Activated T-cell treated with anti-CD3 and anti-CD28 coated beads for 24 hours (primary cell): ENCODE measurements around the gene MEGF11.

ENCODE experiments used
- DNase-seq: peaks from one replicate; pipeline ENCODE4 v3.0.0-alpha.2; 2020; ENCODE audit warnings: low read depth

The MEGF11 gene

DNA sequence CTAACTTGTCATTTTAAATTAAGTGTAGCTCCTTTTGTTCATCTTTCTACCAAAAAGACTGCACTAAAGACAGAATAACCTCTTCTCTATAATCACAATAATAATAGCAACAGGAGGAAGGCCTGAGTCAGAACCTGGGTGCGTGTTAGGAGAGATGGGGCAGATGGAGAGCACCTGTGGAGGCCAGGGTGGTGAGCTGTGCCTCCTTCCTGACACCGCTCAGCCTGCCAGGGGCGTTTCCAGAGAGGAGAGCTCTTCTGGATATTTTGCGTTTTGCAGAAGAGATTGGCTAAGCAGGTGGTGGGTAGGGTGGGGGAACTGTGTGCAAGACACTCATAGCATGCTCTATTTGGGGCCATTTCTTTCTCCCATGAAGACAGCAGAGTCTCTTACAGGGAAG, 83.5 kb downstream of the MEGF11 start:
- DNase-seq = no peak

DNA sequence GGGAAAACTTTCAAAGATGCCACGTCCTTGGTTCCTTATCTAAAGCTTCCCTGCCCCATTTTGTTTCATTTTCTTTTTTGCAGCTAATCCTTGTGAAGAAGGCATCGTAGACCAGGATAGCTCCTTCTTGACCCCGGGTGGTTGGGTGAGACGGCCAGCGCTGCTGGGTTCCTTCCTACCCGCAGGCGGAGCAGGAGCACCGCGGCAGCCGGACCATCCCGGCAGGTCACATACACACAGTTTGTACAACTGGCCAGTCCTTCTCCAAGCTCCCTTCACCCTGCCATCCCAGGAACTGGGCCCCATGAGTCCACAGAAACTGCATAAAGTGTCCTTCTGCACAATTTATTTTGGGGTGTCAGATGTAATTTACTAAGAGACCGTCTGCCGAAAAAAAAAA, 83.9 kb downstream of the MEGF11 start:
- no peak for DNase-seq

DNA sequence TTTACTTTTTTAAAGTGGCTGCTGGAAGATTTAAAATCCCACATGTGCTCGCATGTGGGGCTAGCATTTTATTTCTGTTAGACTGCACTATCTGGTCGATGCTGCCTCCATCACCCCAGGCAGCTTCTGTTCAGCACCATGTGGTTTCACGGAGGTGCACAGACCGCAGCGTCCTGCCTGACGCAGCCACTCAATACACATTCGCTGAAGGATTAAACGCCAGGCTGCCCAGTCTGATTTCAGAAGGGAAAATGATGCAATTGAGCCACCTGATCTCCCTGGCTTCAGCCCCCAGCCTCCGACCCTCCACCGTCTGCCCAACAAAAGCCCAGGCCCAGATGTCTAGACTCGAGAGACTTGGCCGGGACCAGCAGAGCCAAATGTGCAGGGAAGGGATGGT, 84.5 kb downstream of the MEGF11 start:
- DNase-seq = no peak

DNA sequence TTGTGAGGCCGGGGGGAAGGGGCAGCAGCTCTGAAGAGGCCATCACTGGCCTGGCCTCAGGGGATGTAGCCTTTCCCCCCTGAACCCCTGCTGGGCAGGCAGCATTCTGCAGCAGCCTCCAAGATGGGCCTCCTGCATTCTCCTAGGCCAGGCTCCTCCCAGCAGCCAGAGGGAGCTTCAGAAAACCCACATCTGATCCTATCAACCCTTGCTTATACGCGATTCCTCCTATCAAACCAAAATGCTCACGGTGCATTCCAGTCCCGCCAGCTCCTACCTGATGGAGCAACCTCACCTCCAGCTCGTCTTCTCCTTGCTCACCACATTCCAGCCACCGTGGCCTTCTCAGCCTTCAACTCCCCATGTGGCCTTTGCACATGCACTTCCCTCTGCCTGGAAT, 85.7 kb downstream of the MEGF11 start:
- no peak for DNase-seq

DNA sequence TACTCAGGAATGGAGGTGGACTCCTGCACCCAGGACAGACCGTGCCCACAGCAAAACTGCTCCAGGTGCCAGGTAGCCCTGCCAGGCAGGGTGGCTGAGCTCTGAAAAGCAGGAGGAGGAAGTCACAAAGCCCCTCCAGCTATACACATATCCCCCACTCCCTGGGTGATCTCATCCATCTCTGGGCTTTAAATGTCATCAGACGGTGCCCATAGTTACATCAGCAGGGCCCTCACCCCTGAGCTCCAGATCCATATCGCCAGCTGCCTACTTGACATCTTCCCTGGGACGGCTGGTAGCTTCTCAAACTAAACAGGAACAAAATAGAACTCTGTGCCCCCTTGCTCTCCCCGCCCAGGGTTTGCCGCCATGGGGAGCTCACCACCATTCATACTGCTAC, 87.7 kb downstream of the MEGF11 start:
- DNase-seq = no peak

DNA sequence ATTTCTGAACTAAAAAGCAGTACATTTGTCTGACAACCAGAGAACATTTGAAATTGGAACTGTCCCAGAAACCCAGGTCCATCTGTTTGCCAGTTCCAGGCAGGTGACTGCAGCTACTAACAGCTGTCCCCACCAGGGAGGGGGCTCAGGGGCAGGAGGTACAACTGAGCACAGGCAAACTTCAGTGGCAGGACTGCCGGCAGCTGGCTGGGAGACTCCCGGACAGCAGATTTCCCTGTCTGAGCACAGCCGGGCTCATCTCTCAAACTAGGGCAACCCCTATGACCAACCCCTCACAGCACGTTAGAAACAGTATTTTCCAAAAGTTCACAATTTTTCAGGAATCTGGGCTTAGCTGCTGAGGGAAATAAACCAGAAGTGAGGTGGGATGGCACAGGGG, 88.8 kb downstream of the MEGF11 start:
- no peak for DNase-seq

DNA sequence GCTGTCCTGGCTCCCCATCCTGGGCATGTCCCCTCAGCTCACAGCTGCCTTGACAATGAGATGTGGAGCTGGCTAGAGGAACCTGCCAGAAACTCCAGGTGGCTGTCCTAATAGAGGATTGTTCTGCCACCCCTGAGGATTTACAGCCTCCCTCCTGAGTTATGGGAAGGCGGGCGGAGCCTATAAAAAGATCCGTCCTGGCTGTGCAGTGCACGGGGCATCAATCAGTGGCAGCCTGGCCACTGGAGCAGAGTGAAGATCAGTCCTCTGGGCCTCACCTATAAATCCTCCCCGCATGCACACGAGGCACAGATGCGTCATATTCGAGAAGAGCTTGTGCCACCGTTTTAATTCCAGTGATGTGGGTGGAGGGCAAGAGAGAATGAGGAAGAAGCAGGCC, 90.0 kb downstream of the MEGF11 start:
- no peak for DNase-seq

DNA sequence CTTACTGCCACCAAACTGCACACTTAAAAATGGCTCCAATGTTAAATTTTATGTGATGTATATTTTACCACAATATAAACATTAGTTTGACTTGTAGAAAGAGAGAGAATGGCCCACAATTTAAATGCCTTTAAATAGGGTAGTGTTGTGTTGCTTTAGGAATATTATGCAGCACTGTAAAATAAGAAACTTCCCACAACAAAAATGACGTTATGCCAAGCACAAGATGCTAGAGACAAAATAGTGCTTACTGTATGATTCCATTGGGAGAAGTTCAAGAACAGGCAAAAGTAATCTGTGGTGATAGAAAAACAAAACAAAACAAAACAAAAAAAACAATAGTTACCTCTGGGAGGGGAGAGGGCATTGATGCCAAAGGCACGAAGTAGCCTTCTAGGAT, 91.3 kb downstream of the MEGF11 start:
- no peak for DNase-seq

DNA sequence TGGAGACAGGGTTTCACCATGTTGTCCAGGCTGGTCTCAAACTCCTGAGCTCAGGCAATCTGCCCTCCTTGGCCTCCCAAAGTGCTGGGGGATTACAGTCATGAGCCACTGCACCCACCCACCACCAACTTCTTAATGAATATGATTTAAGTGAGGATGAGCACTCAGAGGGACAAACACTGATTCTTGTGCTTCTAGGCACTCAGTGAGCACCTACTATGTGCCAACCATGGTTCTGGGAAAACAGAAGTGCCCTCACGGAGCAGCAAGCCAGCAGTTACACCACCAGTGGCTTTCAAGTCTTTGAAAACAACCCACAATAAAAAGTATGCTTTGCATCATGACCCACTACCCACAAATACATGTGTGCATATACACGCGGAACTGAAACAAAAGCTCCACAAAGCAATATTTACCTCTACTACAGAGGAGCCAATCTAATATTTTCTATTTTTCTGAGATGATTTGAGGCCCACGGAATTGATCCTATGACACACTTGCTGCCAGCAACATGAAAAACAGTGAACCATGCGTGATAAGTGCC, 91.9 kb downstream of the MEGF11 start:
- no peak for DNase-seq

DNA sequence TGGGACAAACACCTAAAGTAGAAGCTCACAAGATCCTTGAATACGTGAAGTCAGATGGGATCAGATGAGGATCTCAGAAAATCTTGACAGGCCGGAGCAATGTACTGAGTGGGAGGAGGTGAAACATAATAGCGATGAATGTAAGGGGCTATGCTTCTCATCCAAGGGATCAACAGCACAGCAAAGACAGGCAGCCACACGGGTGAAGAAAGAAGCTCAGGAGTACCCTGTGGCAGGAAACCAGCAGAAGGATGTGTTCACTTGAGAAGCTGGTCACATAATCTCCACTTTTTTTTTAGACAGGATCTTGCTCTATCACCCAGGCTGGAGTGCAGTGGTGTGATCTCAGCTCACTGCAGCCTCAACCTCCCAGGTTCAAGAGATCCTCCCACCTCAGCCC, 92.4 kb downstream of the MEGF11 start:
- no peak for DNase-seq

DNA sequence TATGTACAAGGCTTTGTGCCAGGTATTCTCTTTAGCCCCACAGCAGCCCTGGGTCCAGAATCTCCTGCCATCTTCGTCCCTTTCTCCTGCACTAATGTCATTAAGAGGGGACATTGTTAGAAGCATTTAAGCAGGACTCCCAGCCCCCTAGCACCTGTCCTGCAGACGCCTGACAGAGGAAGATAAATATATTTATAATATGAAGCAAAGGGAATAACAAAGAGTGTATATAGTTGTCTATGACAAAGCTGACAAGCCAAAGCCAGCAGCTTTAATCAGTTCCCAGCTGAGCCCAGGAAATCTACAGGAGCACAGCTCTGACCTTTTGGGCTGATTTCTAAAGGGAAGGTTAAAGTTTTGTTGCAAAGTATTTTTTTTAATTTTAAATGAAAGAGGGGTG, 96.0 kb downstream of the MEGF11 start:
- DNase-seq = no peak

DNA sequence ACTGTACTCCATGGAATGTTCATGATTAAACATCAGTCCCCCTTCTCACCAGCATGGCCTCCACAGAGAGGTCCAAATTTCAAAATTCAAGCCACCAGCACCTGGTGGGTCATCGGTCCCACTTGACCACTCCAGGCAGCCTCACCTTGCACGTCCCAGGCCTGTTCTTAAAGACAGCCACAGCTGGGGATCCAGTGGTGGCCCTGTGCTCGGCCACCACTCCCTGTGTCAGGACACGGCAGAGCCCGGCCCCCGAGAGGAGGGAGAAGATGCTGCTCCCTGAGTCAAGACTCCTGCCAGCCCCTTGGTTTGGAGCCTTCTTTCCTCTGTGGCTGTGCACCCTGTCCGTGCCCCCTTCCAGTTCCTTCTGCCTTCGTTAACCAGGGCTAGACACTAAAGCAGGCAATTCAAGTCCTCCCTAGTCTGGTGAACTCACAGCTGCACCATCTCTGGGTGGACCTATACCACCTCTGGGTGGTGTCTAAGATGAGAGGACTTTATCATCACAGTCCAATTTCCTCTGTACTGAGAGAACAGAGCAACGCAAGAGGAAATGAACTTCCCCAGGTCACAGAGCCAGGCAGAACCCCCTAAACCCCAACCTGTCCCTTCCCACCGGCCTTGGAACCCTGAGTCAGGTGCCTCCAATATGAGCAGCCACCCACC, 97.1 kb downstream of the MEGF11 start:
- DNase-seq = no peak

DNA sequence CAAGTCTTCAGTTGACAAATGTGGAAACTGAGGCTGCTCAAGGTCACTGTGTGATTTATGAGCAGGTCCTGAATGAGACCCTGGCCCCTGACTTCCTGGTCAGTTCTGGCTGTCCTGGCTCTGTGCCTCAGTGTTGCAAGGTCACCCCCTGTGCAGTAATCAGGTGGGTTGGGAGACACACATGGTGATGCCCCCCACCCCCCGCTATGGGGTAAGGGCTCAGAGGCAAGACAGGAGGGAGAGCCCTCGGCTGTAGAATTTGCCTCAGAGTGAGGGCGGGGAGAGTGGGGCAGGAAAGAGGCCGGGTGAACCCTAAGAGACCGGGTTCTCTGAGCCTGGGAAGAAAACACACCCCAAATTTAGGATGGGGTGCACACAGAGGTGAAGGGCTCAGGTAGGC, 98.5 kb downstream of the MEGF11 start:
- no peak for DNase-seq

DNA sequence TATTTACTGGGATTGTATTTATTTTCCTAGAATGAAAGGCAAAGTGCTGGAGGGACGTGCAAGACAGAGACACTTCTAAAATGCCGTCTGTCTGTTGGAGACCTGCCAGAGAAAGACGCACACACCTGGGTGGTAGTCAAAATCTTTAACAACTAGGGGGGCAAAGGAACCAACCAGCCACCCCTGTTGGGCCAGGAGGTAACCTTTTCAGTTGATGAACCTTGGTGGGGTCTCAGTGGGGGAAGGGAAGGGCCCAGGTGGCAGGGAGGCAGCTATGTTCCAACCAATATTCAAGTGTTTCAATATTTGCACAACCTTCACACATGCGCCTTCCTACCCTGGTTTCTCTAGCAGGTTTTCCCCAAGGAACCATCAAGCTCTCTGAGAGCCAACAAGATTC, 99.0 kb downstream of the MEGF11 start:
- no peak for DNase-seq

DNA sequence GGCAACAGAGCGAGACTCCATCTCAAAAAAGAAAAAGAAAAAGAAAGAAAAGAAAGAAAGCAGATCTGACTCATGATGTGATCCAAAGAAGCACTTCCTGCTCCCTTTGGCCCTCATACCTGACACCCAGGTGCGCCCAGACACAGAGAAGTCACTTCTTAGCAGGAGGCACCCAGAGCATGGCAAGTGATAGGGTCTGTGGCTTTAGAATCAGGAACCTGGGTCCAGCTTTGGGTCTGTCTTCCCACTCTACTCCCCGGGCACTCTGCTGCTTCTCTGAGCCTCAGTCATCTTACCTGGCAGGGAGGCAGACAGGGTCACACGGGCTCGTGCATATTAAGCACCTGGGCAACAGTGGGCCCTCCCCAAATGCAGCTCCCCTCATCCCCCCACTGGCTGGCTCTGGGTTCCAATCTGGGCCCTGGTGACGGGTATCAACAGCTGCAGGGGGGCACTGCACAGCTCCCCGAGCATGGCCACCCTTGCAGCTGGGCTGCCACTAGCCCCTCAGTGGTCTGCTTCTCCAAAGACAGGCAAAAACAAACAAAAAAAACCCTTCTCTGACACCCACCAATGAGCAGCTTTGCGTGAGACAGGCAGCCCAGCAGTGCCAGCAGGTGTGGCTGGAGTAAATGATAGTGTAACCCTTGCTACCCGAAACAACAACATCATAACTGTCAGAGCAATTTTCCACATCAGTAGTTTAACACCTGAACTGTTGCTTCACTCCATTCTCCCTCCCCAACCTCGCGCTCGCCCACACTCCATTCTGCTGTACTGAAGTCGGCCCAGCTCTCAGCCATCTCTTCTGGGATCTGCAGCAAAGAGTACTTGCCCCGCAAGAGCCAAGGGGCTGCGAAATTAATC, 99.8 kb downstream of the MEGF11 start:
- DNase-seq = no peak

DNA sequence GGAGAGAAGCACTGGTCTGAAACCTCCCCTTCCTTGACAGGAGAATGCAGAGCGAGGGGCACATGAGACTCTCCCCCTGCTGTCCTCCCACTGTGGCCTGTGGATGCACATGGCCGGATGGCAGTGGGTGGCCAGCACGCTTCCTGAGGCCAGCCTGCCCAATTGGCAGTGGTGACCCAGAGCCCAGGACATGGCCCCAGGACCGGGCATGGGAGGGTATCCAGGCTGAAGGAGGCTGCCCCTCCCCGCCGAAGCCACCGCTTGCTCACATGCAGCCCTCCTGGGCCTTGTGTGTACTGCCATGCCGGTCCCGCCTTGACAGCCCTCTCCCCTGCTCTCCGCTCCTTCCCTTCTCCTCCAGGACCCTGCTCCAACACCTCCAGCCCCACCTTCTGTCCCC, 100.9 kb downstream of the MEGF11 start:
- no peak for DNase-seq

DNA sequence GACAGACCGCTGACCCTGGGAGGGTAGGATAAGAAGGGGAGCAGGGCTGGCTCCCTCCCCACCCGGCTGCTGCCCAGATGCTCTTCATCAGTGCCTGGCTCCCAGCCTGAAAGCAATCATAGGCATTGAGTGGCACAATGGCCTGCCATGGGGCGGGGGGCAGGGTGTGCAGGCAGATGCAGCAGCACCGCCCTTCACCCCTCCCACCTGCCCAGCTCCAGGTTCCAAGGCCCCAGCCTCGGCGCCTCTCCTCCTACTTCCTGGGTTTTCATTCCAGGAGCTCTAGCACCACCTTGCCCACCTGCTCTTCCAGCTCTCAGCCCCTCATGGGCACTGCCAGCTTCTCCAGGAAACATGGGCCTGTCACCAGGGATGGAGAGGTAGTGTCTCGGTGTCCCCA, 101.7 kb downstream of the MEGF11 start:
- DNase-seq = no peak

DNA sequence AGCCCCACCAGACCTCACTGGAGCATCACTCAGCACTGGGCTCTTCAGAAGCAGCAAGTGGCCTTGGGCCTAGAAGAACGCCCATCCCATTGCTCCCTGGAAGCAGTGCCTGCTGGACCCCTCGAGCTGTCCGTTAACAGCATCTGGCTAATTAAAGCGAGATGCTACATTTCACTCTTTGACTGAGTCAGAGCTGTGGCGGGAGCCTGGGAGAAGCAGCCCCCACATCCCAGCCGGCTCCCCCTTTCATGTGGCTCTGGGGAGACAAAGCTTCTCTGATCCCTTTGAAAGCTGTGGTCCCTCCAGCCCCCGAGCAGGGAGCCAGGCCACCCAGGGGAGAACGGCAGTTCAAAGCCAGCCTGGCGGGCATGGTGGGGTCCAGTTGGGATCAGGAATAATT, 103.7 kb downstream of the MEGF11 start:
- no peak for DNase-seq

DNA sequence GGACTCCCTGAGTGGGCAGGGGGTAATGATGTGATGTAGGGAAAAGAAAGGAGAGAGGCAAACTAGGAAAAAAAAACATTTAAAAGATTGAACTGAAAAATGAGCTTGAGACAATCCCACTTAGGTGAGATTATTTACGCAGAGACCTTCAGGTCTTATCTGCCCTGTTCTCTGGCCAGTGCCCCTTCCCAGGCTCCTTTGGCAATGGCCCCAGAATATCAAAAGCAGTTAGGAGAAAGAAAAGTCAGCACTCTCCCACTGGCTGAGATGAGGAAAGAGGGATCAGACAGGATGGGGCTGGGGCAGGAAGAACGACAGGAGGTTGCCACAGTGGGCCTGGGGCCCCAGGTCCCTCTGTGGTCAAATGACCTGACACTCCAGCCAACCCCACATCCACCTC, 105.4 kb downstream of the MEGF11 start:
- DNase-seq = no peak

DNA sequence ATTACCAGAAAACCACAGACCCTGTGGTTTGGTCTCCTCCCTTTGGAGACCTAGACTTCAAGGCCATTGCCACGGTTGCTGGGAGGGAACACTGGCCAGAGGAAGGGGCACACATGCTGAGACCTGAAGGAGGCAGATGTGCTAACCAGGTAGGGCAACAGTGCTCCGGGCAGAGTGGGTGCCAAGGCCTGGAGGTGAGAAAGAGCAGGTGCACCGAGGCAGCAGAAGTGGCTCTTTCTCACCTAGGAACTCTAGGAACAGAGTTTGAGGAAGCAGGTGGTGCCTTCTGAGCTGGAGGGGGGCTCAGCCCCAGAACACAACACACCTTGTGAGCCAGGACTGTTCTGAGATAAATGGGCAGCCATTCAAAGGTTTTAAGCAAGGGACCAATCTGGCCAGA, 106.1 kb downstream of the MEGF11 start:
- no peak for DNase-seq

DNA sequence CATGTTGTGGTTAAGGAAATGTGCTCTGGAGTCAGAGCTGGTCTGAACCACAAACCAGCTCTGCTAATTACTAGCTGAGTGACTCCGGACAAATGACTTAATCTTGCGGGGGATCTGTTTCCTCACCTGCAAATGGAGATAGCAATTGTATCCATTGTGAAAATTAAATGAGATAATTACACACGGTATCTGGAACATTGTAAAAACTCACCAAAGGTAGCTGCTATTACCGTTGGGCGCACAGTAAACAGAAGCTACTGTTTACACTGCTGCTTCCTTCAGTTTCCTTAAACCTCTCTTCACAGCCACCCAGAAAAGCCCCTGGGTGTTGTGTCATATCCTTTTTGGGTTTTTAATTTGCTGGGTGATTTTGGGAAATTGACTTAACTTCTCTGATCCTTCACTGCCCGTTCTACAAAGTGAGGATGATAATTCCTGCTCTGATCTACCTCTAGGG, 107.8 kb downstream of the MEGF11 start:
- no peak for DNase-seq

DNA sequence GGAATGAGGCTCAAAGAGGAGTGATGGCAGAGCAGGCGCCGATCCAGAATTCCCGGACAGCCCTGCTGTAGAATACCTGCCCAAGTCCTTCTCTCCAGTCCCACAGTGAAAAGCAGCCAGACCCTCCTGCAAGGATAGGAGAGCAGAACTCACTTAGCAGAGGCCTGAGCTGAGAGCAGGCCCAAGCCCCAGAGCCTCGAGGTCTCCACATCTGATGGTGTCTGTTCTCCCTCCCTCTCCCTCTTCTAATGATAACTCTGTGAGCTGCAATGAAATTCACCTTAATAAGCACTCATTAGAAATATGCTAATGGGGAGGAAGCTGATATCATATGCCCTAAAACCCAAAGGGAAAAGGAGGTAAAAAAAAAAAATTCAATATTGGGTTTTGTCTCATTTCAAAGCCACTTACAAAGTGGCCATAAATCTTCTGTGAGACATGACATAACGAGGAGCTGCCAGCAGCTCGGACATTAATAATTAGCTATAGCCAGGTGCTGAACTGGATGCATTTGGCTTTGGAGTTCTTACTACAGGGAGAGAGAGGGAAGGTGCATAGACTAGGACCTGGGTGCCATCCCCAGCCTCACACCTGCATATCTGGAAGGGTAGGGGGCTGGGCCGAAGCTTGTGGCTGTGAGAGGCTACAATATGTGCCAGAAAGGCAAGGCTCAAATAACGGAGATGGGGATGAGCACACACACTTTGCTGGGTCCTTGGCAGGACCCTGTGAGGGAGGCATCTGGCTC, 108.4 kb downstream of the MEGF11 start:
- DNase-seq = no peak

DNA sequence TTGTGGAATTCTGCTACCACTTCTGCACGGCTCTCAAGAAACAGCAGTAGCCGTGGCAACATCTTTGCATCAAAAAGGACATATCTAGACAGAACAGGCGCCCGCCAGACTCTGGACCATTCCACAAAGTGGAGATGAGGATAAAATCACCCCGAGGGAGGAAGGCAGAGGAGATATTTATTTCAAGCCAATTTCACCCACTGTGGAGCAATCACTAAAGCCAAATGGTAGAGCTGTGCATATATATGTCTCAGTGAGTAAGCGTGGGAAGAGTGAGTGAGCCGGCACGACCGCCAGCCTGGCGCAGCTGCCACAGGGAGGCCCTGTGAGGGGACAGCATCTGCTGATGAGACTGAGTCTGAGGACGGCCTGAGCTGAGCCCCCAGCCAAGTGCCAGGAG, 111.3 kb downstream of the MEGF11 start:
- no peak for DNase-seq
